ENCODE results near the gene SNW1. TPM values are rescaled to one million over a fixed set of nuclear protein-coding genes. Genes with fewer than 3 reads are reported as not detected.

The SNW1 gene
- total RNA-seq: 52.9 and 69.1 TPM in 2 replicates

GRCh38 chr14:77760381-77761204, at the start of gene SNW1:
SNW1 (minus strand) TSS chr14:77761156; CDS start chr14:77761127, 29 bp downstream.

GRCh38 chr14:77799863-77800730, 39.1 kb upstream of the SNW1 start, which contains the start of gene ADCK1:
ADCK1 (plus strand) TSS chr14:77800109; CDS start chr14:77818979, 18,870 bp downstream.

GRCh38 chr14:77707724-77708408, 53.1 kb downstream of the SNW1 start, which contains the start of the genes ALKBH1 and SLIRP:
ALKBH1 (minus strand) TSS chr14:77708023; CDS start chr14:77708004, 19 bp downstream.
SLIRP (plus strand) TSS chr14:77708103; CDS start chr14:77708112, 9 bp downstream.

Other genes with a start within 250 kb of the SNW1 start
- gene SPTLC2, start 144.5 kb downstream of the SNW1 start, total RNA-seq: 59.1 and 78.3 TPM in 2 replicates
- 10.1 and 11.2 TPM in 2 replicates for gene ALKBH1, start 53.1 kb downstream of the SNW1 start, total RNA-seq
- gene SLIRP, start 53.1 kb downstream of the SNW1 start, total RNA-seq: 99.3 and 178 TPM in 2 replicates
- gene ADCK1, start 39.0 kb upstream of the SNW1 start, total RNA-seq: 3.6 and 5.6 TPM in 2 replicates

Data from vein endothelial cell (primary cell).